Measurements from ENCODE around the gene C6orf132. TPM values are rescaled to one million over a fixed set of nuclear protein-coding genes. Genes with fewer than 3 reads are reported as not detected.

C6orf132 gene
- total and polyA plus RNA-seq, 9 of the 15 experiments (the other 6 are each of a cell fraction or from before 2014, with no cell fraction given): 0.06 to 0.35 (median 0.14) TPM

- no peak for TF ChIP-seq SIRT6 (IDR thresholded peaks at IDR 0.05; ENCODE audit: low read depth, low read length)
- no peak for TF ChIP-seq POLR2AphosphoS5 (IDR thresholded peaks at IDR 0.05; ENCODE audit: control insufficient read depth, insufficient read depth, low read depth, low read length)
- peak; percentile 97 for TF ChIP-seq DEAF1 (CRISPR knock-in tag; IDR thresholded peaks at IDR 0.05)
- TF ChIP-seq SIN3B (IDR thresholded peaks at IDR 0.05; ENCODE audit: low read depth): 0 out of 2 replicates have a peak, but pooled peaks have one; percentile 22
- TF ChIP-seq KLF1 (tag; IDR thresholded peaks at IDR 0.05): 0 out of 2 replicates have a peak, but pooled peaks have one; percentile 41
- TF ChIP-seq E2F8 (IDR thresholded peaks at IDR 0.05; ENCODE audit: low read depth, partially characterized antibody): peak; percentile 62
- peak; percentile 30; the same call in 1 of the 2 replicates for TF ChIP-seq TOE1 (IDR thresholded peaks at IDR 0.05; ENCODE audit: borderline replicate concordance)
- no peak for TF ChIP-seq TOE1 (CRISPR knock-in tag; IDR thresholded peaks at IDR 0.05; ENCODE audit: borderline replicate concordance, low read depth)
- no peak for TF ChIP-seq ILK (tag; IDR thresholded peaks at IDR 0.05; ENCODE audit: borderline replicate concordance, low read depth)
- peak; percentile 16; the same call in 1 of the 2 replicates for TF ChIP-seq MYC (IDR thresholded peaks at IDR 0.05; ENCODE audit: low read depth, low read length)
- TF ChIP-seq MYC (CRISPR knock-in tag; IDR thresholded peaks at IDR 0.05; ENCODE audit: borderline replicate concordance, low read depth): no peak
- TF ChIP-seq, protein P1, sequence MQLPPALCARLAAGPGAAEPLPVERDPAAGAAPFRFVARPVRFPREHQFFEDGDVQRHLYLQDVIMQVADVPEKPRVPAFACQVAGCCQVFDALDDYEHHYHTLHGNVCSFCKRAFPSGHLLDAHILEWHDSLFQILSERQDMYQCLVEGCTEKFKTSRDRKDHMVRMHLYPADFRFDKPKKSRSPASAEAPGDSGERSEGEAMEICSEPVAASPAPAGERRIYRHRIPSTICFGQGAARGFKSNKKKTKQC (CRISPR knock-in tag; IDR thresholded peaks at IDR 0.05): peak; percentile 36; the same call in 1 of the 2 replicates
- TF ChIP-seq ESRRB (CRISPR knock-in tag; IDR thresholded peaks at IDR 0.05; ENCODE audit: borderline replicate concordance): no peak
- peak; percentile 73 for TF ChIP-seq BRD9 (IDR thresholded peaks at IDR 0.05; ENCODE audit: low read depth, partially characterized antibody)
- TF ChIP-seq SAP30 (IDR thresholded peaks at IDR 0.05; ENCODE audit: borderline replicate concordance, insufficient read depth, low read depth, low read length, poor library complexity, severe bottlenecking): no peak
- TF ChIP-seq, protein P2, sequence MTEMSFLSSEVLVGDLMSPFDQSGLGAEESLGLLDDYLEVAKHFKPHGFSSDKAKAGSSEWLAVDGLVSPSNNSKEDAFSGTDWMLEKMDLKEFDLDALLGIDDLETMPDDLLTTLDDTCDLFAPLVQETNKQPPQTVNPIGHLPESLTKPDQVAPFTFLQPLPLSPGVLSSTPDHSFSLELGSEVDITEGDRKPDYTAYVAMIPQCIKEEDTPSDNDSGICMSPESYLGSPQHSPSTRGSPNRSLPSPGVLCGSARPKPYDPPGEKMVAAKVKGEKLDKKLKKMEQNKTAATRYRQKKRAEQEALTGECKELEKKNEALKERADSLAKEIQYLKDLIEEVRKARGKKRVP (CRISPR knock-in tag; IDR thresholded peaks at IDR 0.05): no peak
- peak; percentile 73 for TF ChIP-seq RB1 (IDR thresholded peaks at IDR 0.05; ENCODE audit: low read depth)
- TF ChIP-seq CREB1 (IDR thresholded peaks at IDR 0.05): no peak
- peak; percentile 39; the same call in 1 of the 2 replicates for TF ChIP-seq CREB1 (CRISPR knock-in tag; IDR thresholded peaks at IDR 0.05)
- TF ChIP-seq NFIC (IDR thresholded peaks at IDR 0.05): peak; percentile 73
These were observed 24.2 kb upstream of the C6orf132 start (continued) for GRCh38 chr6:42166444-42167141.

Data from K562 (cell line).